IPS-15b (cell line): Measurements from ENCODE around the gene ZNF428.
"Not testable (repeated sequence)": the region's sequence is repeated elsewhere in the genome, so short reads cannot be mapped to it uniquely, and the experiment has no call there.

Experiments used
- H3K27me3 ChIP-seq: one replicate; pipeline ENCODE4 v1.6.1; 2013; ENCODE audit warnings: low read length; ENCODE audit not compliant: control insufficient read depth, insufficient read depth
- H3K36me3 ChIP-seq: one replicate; pipeline ENCODE4 v1.6.1; 2013; ENCODE audit warnings: low read length; ENCODE audit not compliant: control insufficient read depth, insufficient read depth
- H3K4me1 ChIP-seq: one replicate; pipeline ENCODE4 v1.6.1; 2013; ENCODE audit warnings: mild to moderate bottlenecking, low read length; ENCODE audit not compliant: control insufficient read depth, insufficient read depth
- H3K4me3 ChIP-seq: one replicate; pipeline ENCODE4 v1.5.1; 2013; ENCODE audit warnings: low read depth, low read length
- H3K9ac ChIP-seq: one replicate; pipeline ENCODE4 v1.6.1; 2013; ENCODE audit warnings: low read depth, mild to moderate bottlenecking, low read length
- H3K9me3 ChIP-seq: one replicate; pipeline ENCODE4 v1.6.1; 2013; ENCODE audit warnings: mild to moderate bottlenecking, low read length; ENCODE audit not compliant: control insufficient read depth, insufficient read depth

Gene ZNF428

DNA sequence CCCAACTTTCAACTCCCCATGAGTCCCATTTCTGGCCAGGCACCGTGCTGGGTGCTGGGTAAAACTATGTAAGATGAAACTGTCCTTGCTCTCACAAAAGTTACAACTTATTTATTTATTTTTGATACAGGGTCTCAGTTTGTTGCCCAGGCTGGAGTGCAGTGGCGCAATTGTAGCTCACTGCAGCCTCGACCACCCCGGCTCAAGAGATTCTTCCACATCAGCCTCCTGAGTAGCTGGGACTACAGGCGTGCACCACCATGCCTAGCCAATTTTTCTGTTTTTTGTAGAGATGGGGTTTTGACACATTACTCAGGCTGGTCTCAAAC is 33.1 kb upstream of the ZNF428 start:
- no peaks in the 10 kb centered on the region for H3K27me3 ChIP-seq
- no peak overlapping the region for H3K4me3 ChIP-seq
- H3K9me3 ChIP-seq = no peaks in the 10 kb centered on the region
- H3K36me3 ChIP-seq = peaks cover 4% of the 10 kb centered on the region
- H3K4me1 ChIP-seq = no peaks in the 10 kb centered on the region
- no peak overlapping the region for H3K9ac ChIP-seq

DNA sequence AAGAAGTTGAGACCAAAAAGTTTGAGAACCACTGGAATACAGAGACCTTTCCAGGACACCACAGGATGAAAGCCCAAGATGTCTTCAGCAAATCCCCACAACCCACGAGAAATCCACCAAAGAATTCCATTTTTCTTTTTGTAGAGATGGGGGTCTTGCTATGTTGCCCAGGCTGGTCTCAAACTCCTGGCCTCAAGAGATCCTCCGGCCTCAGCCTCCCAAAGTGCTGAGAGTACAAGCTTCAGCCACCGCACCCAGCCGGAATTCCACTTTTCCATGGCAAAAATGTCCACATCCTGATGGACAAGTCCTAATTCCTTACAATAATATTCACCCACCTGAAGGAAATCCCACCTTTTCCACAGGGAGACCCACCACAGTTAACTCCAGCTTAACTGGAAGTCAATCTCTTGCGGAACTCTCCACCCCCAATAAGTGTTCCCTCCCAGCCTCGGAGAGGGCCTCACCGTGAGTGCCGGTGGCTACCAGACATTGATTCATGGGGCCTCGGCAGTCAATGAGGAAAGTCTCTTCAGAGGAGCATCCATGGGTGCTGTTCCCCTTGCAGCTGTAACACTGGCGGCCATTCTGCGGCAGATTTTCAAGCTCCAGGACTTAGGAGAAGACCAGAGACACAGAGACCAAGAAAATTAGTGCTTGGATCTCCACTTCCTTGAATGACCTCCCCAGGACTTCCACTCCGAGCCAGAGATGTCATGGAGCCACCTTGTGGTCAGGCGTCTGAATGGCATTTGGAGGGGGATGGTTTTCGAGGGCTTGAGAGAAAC is 32.5 kb upstream of the ZNF428 start:
- no peaks in the 10 kb centered on the region for H3K9me3 ChIP-seq
- H3K9ac ChIP-seq = no peak overlapping the region
- H3K4me3 ChIP-seq = no peak overlapping the region
- no peaks in the 10 kb centered on the region for H3K4me1 ChIP-seq
- H3K36me3 ChIP-seq = peaks cover 4% of the 10 kb centered on the region
- H3K27me3 ChIP-seq = no peaks in the 10 kb centered on the region

DNA sequence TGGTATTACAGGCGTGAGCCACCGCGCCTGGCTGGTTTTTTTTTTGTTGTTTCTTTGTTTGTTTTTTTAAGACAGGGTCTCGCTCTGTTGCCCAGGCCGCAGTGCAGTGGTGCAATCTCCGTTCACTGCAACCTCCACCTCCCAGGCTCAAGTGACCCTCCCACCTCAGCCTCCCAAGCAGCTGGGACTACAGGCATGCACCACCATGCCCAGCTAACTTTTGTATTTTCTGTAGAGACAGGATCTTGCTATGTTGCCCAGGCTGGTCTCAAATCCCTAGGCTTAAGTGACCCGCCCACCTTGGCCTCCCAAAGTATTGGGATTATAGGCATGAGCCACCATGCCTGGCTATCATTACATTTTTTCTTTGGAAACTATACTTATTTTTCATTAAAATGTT is 30.8 kb upstream of the ZNF428 start:
- H3K9ac ChIP-seq, H3K4me1 ChIP-seq, H3K36me3 ChIP-seq, H3K4me3 ChIP-seq, H3K27me3 ChIP-seq, H3K9me3 ChIP-seq: not testable (repeated sequence)

DNA sequence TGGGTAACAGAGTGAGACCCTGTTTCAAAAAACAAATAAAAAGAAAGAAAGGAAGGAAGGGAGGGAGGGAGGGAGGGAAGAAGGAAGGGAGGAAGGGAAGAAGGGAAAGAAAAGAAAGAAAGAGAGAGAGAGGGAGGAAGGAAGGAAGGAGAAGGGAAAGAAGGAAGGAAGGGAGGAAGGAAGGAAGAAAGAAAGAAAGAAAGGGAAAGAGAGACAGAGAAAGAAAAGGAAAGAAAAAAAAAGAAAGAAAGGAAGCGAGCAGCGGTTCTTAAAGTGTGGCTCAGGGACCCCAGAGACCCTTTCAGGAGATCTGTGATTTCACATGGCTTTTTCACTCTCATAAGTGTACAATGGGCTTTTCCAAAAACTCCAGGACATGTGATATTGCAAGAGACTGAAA is 30.1 kb upstream of the ZNF428 start:
- Histone ChIP-seq H3K9me3 (no peaks in the 10 kb centered on the region), H3K27me3 (no peaks in the 10 kb centered on the region), H3K9ac (no peak overlapping the region), H3K36me3 (peaks cover under 1% of the 10 kb centered on the region), H3K4me3 (no peak overlapping the region), H3K4me1 (no peaks in the 10 kb centered on the region)

DNA sequence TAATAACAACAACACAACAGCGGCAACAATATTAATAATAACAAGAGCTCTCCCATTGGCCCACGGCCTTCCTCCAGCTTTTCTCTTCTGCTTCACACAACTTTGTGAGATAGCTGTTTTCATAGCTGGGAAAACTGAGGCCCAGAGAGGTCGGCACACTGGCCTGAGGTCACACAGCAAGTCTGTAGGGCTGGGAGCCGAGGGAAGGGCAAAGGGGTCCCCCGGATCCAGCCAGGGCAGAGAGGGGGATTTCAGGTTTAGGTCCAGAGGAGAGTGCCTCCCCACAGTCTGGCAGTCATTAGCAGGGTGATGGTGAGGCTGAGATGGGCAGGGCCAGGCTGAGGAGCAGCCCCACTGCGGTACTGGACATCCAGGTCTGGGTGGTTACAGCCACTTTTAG is 29.2 kb upstream of the ZNF428 start:
- no peak overlapping the region for H3K9ac ChIP-seq
- H3K27me3 ChIP-seq = no peaks in the 10 kb centered on the region
- H3K36me3 ChIP-seq = no peaks in the 10 kb centered on the region

DNA sequence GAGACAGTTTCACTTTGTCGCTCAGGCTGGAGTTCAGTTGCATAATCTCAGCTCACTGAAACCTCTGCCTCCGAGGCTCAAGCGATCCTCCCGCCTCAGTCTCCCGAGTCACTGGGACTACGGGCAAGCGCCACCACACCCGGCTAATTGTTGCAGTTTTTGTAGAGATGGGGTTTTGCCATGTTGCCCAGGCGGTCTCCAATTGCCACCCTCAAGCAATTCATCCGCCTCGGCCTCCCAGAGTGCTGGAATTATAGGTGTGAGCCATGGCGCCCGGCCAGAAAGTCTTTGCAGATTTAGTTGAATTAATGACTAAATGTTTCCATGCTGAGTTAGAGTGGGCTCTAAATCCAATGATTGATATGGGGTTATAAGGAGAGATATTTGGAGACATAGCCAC is 24.8 kb upstream of the ZNF428 start:
- Histone ChIP-seq H3K27me3 (peaks cover 30% of the 10 kb centered on the region), H3K9me3 (no peaks in the 10 kb centered on the region), H3K4me3 (no peak overlapping the region), H3K4me1 (no peaks in the 10 kb centered on the region), H3K9ac (no peak overlapping the region), H3K36me3 (no peaks in the 10 kb centered on the region)

More for the DNA sequence above, 29.2 kb upstream of the ZNF428 start:
- H3K9me3 ChIP-seq = no peaks in the 10 kb centered on the region
- no peak overlapping the region for H3K4me3 ChIP-seq
- H3K4me1 ChIP-seq = no peaks in the 10 kb centered on the region

DNA sequence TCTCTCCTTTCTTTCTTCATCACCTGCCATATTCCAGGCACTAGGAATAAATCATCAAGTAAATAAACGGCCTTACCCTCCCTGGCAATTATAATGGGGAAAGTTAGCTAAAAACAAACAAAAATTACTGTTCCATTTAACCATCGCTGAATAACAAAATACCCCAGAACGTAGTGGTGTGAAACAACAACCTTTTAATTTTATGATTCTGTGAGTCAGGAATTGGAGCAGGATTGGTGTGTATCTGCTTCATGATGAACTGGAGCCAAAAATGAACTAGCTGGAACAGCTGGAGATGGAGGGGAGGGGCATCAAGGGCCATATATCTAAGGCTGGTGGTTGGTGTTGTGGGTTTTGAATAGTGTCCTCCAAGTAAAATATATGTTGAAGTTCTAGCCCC is 23.9 kb upstream of the ZNF428 start:
- Histone ChIP-seq H3K4me1 (no peaks in the 10 kb centered on the region), H3K4me3 (no peak overlapping the region)

DNA sequence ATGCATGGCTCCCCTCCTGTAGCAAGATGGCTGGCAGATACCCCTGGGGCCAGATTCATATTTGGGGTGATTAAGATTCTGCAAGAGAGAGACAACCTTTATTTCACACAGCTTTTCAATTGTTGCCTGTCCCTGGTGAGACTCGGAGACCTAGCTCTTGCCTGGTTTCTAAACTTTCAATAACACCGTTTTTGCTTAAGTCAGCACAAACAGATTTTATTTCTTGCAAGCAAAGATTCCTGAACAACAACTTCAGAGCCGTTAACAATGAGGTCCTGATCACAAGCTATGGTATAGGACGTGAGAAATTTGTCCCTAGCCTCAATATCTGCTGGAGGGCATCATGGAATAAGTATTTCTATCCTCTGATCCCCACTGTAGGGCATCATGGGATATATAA is 23.1 kb upstream of the ZNF428 start:
- Histone ChIP-seq H3K9me3 (no peaks in the 10 kb centered on the region), H3K4me3 (no peak overlapping the region), H3K27me3 (peaks cover 47% of the 10 kb centered on the region), H3K4me1 (no peaks in the 10 kb centered on the region), H3K36me3 (no peaks in the 10 kb centered on the region), H3K9ac (no peak overlapping the region)

More for the DNA sequence above, 23.9 kb upstream of the ZNF428 start:
- Histone ChIP-seq H3K9me3 (no peaks in the 10 kb centered on the region), H3K9ac (no peak overlapping the region), H3K36me3 (no peaks in the 10 kb centered on the region), H3K27me3 (peaks cover 39% of the 10 kb centered on the region)

DNA sequence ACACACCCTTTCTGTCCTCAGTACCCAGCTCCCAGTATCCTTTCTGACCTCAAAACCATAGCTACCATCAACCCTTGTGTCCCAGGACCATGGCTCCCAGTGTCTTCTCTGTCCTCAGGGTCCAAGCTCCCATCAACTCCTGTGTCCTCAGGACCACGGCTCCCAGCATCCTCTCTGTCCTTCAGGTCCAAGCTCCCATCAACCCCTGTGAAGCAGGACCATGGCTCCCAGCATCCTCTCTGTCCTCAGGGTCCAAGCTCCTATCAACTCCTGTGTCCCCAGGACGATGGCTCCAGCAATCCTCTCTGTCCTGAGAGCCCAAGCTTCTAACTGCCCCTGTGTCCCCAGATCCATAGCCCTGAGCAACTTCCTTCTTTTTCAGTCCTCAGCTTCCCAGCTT is 21.9 kb upstream of the ZNF428 start:
- Histone ChIP-seq H3K9ac (no peak overlapping the region), H3K27me3 (peaks cover 58% of the 10 kb centered on the region), H3K4me3 (no peak overlapping the region), H3K36me3 (no peaks in the 10 kb centered on the region), H3K9me3 (no peaks in the 10 kb centered on the region), H3K4me1 (no peaks in the 10 kb centered on the region)

DNA sequence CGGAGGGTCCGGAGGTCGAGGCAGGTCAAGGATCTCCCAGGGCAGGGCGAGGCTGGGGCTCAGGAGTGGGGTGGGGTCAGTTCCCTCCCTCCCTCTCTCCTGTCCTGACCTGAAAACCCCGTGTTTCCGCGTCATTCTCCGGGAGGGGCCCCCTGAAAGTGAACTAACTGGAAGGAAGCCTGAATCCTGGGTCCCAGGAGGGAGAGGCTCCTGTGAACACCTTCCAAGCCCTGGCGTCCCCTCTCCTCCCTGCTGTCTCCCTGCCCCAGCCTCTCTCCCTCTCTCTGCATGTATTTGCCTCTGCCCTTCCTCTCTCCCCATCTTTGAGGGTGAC is 21.0 kb upstream of the ZNF428 start:
- no peak overlapping the region for H3K9ac ChIP-seq
- H3K36me3 ChIP-seq = no peaks in the 10 kb centered on the region
- peak overlapping the region; percentile 70 for H3K4me3 ChIP-seq
- H3K9me3 ChIP-seq = no peaks in the 10 kb centered on the region
- H3K4me1 ChIP-seq = peaks cover 2% of the 10 kb centered on the region
- peaks cover 62% of the 10 kb centered on the region for H3K27me3 ChIP-seq

DNA sequence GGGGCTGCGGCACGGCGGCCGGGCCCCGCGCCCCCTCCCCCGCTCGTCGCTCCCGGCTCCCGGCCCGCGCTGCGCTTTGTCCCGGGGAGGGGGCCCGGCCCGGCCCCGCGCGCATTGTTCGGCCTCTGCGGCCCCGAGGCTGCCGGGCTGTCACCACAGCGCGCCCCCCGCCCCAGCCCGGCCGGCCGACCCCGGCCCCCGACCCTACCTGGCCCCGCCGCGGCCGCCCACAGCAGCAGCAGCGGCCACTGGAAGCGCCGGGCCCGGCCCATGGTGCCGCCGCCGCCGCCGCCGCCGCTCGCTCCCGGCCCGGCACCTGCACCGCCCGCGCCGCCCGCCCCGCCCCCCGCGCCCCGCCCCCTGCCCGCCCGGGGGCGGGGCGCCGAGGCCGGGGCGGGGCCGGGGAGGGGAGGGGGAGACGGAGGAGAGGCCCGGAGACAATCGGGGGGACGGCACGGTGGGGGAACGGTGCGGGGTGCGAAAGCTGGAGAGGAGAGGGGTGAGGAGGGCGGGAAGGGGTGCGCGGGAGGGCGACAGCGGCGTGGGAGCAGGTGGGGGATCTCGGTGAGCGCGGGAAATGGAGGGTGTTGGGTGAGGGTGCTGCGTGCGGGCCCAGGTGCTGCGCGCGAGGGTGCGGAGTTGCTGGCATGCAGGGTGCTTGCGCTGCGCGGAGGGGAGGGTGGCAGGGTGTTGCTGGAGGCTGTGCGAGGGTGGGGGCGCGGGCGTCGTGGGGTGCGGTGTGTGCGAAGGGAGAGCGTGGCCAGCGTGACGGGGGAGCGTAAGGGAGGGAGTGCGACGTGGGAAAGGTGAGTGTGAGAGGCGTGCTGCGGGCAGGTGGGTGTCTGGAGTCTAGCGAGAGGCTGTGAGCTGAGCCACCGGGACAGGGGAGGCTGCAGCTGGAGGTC is 20.3 kb upstream of the ZNF428 start, which contains the start of gene CADM4:
Gene CADM4, minus strand, starts transcription at position 332 of the 905 bp plus-strand sequence. Its CDS starts 60 bp downstream, at position 272.
- no peaks in the 10 kb centered on the region for H3K36me3 ChIP-seq
- H3K9me3 ChIP-seq = no peaks in the 10 kb centered on the region
- no peak within 1 kb of the TSS for H3K9ac ChIP-seq
- peaks cover 2% of the 10 kb centered on the region for H3K4me1 ChIP-seq
- peaks cover 63% of the 10 kb centered on the region for H3K27me3 ChIP-seq
- H3K4me3 ChIP-seq = peak within 1 kb of the TSS; percentile 70

DNA sequence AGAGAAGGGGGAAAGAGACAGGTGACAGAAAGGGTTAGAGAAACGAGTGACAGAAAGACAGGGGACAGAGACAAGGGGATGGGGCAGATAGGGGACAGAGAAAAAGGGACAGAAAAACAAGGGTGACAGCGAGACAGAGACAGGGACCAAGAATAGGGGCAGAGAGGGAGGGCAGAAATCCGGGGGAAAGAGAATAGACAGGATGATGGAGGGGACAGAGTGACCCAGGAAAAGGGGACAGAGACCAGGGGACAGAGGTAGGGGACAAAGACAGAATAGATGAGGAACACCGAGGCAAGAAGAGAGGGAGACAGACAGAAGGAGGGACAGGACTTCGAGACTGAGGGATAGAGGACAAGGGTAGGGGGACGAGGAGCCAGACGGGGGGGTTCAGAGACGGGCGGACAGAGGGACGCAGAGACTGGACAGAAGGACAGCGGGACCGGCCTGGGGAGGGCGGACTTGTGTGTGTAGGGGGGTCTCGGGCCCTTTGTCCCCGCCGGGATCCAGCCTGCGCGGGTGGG is 19.6 kb upstream of the ZNF428 start:
- Histone ChIP-seq H3K4me1 (peaks cover 7% of the 10 kb centered on the region), H3K9me3 (no peaks in the 10 kb centered on the region), H3K9ac (no peak overlapping the region), H3K36me3 (no peaks in the 10 kb centered on the region), H3K27me3 (peaks cover 69% of the 10 kb centered on the region), H3K4me3 (peak overlapping the region; percentile 50)
